Ishikawa (cell line): ENCODE measurements around the gene NAV3.

Experiments
- CEBPB ChIP-seq: IDR thresholded peaks from 2 replicates; pipeline ENCODE4 v1.6.1; 2012
- CREB1 ChIP-seq: IDR thresholded peaks from 2 replicates; pipeline ENCODE4 v1.6.1; 2012; ENCODE audit warnings: low read depth
- EGR1 ChIP-seq: IDR thresholded peaks from 2 replicates; pipeline ENCODE4 v1.6.1; 2012
- EP300 ChIP-seq: IDR thresholded peaks from 2 replicates; pipeline ENCODE4 v1.6.1; 2012; ENCODE audit warnings: borderline replicate concordance
- MAX ChIP-seq: IDR thresholded peaks from 2 replicates; pipeline ENCODE4 v1.6.1; 2012
- NFIC ChIP-seq: IDR thresholded peaks from 2 replicates; pipeline ENCODE4 v1.6.1; 2012
- RAD21 ChIP-seq: IDR thresholded peaks from 2 replicates; pipeline ENCODE4 v1.6.1; 2012; ENCODE audit warnings: low read depth
- TAF1 ChIP-seq: IDR thresholded peaks from 2 replicates; pipeline ENCODE4 v1.6.1; 2012; ENCODE audit warnings: low read depth, mild to moderate bottlenecking
- TCF12 ChIP-seq: IDR thresholded peaks from 2 replicates; pipeline ENCODE4 v1.6.1; 2012; ENCODE audit warnings: low read depth
- TEAD4 ChIP-seq: IDR thresholded peaks from 2 replicates; pipeline ENCODE4 v1.6.1; 2012
- YY1 ChIP-seq: IDR thresholded peaks from 2 replicates; pipeline ENCODE4 v1.6.1; 2012; ENCODE audit warnings: low read depth
- ZBTB7A ChIP-seq: IDR thresholded peaks from 2 replicates; pipeline ENCODE4 v1.6.1; 2012; ENCODE audit warnings: low read depth
- TF ChIP-seq, protein P1 (sequence below): IDR thresholded peaks from 2 replicates; pipeline ENCODE4 v1.6.1; 2012

DNA sequence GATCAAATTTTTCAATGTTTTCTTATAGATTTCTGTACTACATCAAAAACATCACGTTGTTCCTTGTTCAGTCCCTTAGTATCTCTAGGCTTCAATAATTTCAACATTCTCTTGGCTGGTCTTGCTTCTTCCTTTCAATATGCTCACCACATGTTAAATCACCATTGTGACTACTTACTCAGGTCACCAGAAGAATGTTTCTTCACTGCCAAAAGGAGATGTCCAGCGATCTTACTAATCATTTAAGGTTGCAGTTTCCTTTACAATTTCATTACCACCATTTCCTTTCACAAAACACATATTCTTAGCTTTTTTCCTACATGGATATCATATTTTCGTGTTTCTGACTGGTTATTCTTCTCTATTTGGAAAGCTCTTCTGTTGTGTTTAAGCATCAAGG lies 363.8 kb downstream of the NAV3 start:
- TF ChIP-seq CEBPB (no peak), MAX (no peak), TEAD4 (no peak), TAF1 (no peak), EP300 (no peak), YY1 (no peak), TCF12 (no peak), RAD21 (no peak), CREB1 (no peak), NFIC (no peak), EGR1 (no peak), ZBTB7A (no peak)
- TF ChIP-seq, protein P1, sequence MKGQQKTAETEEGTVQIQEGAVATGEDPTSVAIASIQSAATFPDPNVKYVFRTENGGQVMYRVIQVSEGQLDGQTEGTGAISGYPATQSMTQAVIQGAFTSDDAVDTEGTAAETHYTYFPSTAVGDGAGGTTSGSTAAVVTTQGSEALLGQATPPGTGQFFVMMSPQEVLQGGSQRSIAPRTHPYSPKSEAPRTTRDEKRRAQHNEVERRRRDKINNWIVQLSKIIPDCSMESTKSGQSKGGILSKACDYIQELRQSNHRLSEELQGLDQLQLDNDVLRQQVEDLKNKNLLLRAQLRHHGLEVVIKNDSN: no peak
